GM18502 (cell line): ENCODE results near the gene PPP1R14B.

ENCODE experiments used
- ATAC-seq: cut with Tn5 transposase; IDR thresholded peaks from one replicate; pipeline ENCODE4 v1.9.1; 2021; ENCODE audit warnings: mild to moderate bottlenecking; ENCODE audit not compliant: unreplicated experiment, poor library complexity

Gene PPP1R14B, protein sequence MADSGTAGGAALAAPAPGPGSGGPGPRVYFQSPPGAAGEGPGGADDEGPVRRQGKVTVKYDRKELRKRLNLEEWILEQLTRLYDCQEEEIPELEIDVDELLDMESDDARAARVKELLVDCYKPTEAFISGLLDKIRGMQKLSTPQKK

DNA sequence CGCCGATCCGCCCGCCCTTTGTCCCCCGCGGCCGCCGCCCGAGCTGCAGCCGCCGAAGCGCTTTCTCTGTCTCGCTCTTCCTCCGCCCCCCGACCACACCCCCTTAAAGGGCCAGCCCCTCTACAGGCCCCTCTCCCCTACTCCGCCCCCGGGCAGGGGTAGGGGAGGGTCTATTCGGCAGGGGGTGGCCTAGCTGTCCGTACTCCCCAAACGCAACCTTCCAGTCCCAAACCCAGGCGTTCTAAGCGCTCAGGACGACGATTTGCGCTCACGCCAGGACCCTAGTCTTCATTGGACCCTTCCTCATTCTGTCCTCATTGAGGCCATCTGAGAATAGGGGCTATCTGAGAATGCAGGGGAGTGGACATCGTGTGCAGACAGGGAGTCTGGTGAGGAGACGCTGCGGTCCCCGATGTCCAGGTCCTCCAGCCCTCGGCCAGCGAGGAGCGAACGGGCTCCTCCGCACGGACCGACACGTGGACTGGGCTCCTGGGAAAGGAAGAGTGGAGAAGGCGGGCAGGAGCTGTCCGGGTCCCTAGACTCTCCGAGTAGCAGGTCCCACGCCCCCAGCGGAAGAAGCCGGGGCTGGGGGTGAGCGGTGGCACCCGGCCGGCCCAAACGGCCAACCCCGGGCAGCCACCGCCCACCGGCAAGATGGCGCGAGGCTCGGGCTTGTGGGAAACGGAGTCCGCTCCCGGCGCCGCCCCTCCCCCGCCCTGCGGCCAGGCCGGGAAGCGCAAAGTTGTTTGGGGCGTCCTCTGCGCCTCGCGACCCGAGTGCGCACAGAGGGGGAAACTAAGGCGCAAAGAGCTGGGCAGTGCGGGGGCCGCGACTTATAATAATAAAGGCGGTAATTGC is at the start of gene PPP1R14B:
PPP1R14B (minus strand) TSS at position 73 of the 858 bp plus-strand sequence. CDS start 270 bp downstream, outside the sequence.
- no peak for ATAC-seq

DNA sequence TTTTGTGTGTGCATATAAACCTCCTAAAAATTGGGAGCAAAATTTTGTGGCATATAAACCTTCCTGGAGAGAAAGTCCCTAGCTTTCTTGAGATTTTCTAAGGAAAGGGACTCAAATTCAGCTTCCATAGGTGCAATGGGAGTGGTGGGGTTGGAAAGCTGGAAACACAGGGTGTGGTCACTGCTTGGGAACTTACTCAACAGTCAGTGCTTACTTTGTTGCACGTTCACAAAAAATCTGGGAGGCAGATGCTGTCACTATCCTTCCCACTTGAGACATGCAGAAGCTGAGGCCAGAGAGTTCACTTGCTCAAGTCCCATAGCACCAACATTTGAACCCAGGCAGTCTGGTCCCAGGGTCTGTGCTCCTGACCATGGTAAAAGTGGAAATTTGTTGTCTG is 49.5 kb upstream of the PPP1R14B start:
- no peak for ATAC-seq

DNA sequence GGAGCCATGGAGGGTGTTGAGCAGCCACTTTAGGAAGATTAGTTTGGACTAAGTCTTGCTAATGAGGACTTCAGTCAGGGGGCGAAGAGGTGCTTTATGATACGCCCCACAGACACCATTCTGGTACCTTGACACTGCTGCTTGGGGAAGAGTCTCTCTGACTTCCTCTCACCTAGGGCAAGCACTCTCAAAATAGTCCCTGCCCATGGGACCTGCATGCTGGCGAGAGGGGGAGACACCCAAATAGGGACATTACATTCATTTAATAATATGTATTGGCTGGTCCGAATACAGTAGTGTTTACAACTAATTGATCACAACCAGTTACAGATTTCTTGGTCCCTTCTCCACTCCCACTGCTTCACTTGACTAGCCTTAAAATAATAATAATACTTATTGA is 49.0 kb upstream of the PPP1R14B start:
- no peak for ATAC-seq

DNA sequence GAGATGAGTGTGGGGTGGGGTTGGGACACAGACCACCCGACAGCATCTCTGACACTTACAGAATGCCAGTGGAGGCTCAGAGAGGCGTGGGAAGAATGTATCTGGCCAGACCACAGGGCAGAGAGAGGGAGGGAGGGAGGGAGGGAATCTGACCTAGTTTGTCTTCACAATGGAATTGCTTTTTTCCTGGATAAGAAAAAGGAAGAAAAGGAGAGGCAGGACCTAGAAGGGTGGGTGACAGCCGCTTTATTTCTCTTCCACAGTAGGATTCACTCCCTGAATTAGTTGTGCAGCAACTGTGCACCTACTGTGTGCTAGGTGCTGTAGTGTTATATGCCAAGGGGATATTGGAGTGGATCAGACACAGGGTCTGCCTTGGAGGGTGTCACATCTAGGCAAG is 48.0 kb upstream of the PPP1R14B start:
- no peak for ATAC-seq

DNA sequence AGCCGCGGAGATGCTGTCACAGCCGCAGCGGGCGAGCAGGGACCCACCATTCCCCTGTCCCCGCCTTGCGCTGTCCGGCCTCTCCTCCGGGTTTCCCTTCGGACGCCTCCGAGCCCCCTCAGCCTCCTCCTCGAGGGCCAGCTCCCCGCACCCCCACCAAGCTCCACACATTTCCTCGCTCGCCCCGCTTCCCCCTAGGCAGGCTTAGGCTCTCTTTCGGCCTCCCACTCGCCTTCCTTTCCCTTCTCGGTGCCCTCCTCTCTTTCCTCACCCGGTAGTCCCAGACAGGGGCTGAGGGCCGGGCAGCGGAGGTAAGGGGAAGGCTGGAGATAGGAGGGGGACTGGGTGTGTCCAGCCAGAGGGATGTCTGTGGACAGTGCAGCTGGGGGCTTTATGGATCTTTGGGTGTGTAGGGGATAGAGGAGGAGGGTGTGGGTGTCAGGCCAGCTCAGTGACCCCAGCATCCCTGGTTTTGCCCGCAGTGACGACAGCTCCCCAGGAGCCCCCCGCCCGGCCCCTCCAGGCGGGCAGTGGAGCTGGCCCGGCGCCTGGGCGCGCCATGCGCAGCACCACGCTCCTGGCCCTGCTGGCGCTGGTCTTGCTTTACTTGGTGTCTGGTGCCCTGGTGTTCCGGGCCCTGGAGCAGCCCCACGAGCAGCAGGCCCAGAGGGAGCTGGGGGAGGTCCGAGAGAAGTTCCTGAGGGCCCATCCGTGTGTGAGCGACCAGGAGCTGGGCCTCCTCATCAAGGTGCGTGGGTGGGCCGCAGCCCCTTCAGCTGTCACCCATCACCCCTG is 45.9 kb upstream of the PPP1R14B start:
- ATAC-seq: no peak

DNA sequence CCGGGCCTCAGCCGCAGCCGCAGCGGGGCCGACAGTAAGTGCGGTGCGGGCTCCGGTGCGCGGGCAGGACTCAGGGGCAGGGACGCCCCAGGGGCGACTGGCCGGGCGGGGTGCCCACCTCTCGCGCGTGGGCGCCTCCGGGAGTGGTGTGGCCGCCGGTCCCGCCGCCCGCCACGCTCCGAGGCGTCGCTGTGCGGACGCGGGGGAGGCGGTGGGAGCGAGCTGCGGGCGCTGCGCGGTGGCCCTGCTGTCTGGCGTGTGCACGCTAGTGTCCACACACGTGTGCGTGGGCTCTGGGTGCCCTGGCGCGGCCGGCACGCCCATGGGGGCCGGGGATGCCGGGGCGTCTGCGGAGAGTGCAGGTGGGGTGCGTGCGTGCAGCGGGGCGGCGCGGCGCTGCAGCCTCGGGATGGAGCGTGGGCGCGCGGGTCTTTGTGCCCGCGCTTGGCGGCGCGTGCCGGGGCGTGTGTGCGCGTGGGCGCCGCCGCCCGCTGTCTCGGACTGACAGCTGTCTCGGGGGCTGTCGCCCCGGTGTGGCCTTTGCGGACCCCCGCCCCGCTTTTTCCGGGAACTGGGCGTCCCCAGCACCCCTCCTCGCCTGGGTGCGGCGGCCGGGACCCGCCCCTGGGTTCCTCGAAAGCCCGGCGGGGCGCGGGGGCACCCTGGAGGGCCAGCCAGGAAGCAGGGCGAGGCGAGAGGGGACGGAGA is 45.2 kb upstream of the PPP1R14B start:
- no peak for ATAC-seq

DNA sequence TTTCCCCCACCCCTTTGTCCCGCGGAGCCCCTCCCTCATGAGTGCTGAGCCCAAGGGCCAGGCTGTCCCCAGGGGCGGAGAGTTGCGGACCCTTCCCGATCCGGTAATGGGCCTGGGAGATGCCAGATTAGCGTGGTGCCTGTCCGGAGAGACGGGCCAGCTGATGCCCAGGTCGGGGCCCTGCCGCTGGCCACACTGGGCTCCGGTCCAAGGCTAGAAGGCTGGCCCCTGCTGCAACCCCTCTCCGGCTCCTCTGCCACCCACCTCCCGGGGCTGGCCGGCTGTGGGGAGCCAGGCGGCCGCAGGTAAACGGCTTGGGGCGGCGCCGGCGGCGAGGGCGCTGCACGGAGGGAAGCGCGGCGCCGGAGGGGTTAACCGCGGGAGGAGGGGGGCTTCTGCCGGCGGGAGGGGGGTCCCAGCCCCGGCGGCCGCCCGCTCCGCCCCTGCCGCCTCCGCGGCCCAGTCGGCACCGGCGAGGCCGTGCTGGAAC is 44.6 kb upstream of the PPP1R14B start, which contains the start of gene KCNK4:
KCNK4 (plus strand) TSS at position 41 of the 490 bp plus-strand sequence. CDS start 1,717 bp downstream, outside the sequence.
- no peak for ATAC-seq

DNA sequence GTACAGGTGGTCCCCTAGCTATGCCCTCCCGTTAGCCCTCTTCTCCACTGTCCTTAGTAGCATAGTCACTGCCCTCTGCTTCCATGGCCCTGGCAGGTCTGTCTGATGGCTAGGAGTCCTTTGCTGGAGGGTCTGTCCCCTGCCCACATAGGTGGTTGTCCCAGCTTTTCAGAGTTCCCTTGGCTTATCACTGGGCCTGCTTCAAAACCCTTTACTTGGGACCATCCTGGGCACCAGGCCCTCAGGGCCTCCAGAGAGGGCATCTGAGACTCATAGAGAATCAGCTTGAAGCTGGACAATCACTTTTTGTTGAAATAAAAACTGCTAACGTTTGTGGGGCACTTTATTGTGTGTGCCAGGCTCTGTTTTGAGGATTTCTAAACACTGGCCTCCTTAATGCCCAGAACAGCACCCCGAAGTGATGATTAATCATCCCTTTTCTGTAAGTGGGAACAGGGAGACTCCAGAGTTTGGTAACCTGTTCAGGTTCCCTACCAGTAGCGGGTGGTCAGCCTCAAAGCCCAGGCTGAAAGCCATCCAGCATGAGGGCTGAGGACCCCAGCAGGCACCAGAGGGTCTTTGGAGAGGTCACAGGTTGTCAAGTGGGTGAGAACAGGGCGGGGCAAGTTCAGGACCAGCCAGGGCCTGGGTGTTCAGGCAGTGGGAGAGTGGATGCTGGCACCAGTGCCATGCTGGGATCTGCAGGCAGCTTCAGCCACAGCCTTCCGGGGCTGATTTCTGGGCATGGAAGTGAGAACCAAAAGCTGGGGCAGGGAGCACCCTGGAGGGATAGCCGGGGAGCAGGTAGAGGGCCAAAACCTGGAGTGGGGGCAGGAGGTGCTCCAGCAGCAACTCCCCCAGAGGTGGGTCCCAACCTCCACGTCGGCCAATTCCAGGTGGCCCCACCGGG is 43.9 kb upstream of the PPP1R14B start:
- ATAC-seq: no peak

DNA sequence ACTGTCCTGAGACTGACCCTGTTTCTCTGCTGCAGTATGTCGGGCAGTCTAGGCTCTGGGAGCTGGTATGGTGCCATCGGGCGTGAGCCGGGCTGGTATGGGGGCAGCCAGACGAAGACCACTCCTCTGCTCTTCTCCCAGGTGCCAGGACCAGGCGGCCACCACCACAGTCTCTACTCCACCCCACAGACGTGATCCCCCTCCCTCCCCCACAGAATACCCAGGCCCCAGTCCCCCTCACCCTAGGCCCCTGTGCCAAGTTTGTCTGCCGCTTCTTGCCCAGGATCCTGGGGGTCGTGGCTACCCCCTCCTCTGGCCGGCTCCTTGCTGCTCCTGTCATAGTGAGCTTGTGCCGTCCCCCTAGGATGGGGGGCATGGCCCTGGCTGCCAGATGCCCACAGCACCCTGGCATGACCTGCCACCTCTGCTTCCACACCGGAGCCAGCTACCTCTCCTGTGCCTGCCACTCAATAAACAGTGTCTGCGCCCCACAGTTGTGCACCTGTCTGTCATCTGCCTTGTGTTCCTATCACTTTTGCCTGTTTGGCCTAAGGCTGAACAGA is 42.3 kb upstream of the PPP1R14B start:
- no peak for ATAC-seq

DNA sequence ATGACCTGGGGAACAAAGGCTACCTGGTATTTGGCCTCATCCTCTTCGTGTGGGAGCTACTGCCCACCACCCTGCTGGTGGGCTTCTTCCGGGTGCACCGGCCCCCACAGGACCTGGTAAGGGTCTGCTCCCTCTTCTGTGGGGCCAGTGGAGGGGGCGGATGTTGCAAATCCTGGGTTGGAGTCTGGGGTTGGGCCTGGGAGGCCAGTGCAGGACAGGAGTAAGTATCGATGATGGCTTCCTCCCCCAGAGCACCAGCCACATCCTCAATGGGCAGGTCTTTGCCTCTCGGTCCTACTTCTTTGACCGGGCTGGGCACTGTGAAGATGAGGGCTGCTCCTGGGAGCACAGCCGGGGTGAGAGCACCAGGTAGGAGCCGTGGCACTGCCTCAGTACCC is 41.6 kb upstream of the PPP1R14B start:
- no peak for ATAC-seq

DNA sequence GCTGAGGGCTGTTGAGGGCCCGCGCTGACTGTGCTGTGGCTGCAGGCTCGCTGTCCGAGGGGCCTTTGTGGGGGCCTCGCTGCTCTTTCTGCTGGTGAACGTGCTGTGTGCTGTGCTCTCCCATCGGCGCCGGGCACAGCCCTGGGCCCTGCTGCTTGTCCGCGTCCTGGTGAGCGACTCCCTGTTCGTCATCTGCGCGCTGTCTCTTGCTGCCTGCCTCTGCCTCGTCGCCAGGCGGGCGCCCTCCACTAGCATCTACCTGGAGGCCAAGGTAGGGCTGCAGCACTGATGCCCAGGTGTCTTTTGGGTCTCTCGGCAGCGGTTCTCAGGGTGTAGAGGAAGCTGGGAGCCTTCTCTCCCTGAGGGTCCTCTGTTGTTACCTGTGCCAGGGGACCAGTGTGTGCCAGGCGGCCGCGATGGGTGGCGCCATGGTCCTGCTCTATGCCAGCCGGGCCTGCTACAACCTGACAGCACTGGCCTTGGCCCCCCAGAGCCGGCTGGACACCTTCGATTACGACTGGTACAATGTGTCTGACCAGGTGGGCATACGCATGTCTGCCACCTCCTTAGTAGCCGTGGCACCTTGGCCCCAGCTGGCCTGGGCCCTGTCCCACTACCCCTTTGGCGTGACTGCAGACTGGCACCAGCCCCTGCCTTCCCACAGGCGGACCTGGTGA is 41.1 kb upstream of the PPP1R14B start:
- no peak for ATAC-seq

DNA sequence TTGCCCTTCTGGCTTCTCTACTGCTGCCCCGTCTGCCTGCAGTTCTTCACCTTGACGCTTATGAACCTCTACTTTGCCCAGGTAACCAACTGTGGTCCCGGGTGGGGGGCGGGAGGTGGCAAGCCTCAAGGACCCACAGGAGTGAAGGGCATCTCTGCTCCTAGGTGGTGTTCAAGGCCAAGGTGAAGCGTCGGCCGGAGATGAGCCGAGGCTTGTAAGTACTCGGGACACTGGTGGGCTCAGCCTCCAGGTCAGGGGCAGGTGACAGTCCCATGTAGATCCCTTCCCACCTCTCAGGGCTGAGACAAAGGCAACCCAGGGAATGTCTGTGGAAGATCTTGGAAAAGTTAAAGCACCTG is 40.0 kb upstream of the PPP1R14B start:
- ATAC-seq: no peak

DNA sequence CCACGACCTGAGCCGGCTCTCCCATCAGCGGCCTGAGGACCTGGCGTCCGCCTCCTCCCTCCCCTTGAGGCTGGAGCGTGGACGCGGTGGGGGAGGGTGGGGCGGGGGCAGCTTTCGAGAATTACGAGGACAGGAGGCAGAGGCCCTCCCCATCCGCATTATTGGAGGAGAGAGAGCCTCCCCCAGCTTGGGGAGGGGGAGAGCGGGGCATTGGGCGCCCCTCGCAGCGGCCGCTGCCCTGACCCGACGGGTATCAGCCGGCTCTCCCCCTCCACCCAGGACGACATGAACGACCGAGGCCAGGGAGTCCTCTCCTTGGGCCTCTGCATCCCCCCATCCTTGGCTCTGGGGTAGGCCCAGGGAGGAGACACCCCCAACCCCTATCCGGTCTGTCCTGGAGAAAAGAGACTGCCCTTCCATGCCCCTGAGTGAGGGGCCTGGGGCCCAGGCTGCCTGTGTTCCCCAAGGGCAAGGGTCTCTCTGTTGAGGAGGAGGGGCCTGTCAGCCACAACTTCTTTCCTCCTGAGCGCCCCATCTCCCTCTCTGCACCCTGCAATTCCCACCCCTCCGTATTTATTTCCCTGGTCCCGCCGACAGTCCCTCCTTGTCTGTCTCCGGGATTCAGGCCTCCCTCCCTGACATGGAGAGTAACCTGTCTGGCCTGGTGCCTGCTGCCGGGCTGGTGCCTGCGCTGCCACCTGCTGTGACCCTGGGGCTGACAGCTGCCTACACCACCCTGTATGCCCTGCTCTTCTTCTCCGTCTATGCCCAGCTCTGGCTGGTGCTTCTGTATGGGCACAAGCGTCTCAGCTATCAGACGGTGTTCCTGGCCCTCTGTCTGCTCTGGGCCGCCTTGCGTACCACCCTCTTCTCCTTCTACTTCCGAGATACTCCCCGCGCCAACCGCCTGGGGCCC is 39.4 kb upstream of the PPP1R14B start:
- ATAC-seq: no peak

DNA sequence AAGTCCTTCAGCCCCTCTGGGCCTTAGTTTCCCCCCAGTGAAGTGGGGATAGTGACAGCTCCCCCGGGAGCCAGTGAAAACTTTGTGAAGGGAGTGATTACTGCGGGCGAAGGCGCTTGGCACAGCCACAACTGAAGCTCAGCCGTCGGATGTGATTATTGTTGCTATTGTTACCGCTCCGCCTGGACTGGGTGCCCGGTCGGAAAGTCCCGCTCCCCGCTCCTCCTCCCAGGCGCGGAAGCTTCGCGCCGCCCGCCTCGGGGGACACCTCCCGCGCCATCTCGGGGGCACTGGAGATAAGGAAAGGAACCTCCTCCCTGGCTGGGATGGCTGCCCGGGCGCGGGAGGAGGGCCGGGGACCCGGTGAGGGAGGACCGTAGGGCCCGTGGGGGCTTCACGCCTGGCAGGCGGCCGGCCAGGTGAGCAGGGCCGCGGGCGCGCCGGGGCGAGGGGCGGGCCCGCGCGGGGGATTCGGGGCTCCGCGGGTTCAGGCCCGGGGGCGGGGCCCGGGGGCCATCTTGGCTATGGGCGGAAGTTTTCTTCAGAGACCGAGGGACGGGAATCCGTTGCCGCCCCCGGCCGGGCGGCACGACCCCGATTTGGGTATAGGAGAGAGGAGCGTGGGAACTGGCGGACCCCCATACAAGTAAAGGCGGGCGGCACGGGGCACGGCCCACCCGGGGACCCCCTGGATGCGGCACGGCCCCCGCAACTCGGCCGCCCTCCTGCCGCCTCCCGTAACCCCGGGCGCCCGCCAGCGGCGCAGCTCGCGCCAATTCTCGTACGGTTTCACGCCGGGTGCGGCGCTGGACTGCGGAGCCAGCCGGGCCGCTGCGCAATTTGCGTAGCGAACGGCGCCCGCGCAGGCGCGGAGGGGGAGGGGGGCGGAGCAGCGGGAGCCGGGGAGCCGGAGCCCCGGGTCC is 38.5 kb upstream of the PPP1R14B start, which contains the start of gene GPR137:
GPR137 (plus strand) TSS at position 887 of the 923 bp plus-strand sequence. CDS start 677 bp downstream, outside the sequence.
- ATAC-seq: peak; percentile 61

DNA sequence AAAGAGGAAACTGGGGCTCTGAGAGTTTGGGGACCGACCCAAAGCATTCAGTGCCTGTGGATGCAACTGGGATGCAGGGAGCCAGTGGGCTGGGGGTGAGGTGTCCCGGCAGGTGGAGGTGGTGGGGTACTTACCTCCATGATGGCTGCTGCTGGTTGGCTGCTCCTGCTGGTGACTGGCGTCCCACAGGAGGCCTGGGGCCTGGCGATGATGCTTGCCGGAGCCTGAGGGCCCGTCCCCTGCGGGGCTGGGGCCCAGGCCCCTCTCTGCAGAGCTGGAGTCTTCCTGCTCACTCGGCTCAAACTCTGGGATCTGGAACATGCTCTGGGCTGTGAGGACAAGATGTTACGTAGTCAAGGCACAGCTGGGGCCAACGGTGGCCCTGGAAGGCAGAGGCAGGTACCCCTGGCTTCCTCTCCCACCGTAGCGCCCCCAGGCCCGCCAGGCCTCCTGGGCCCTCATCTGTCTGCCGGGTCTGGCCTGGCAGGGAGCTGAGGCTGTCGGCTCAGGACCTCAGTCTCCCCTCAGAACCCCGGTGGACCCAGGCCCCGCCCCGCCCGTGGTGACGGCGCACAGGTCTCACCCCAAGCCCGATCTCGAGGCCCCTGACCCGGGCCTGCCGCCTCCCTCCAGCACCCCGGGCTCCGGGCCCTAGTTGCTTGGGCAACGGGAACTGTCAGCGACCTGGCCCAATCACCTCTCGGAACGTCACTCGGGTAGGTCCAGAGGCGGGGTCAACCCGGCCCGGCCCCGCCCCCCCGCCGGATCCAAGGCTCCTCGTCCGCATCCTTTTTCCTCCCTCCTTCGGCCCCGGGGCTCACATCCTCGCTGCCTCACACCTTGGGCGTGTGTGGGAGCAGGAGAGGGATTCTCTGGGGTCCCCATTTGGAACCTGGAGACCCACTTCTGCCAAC is 37.6 kb upstream of the PPP1R14B start, which contains the start of gene BAD:
BAD (minus strand) TSS at position 618 of the 914 bp plus-strand sequence; CDS start at position 321, 297 bp downstream.
- peak; percentile 69 for ATAC-seq
